GM10266 (cell line): ENCODE data around the gene CDH18.

ENCODE experiments used
- DNase-seq: peaks from one replicate; pipeline ENCODE4 v3.0.0; 2012; ENCODE audit errors: extremely low spot score
- TF ChIP-seq, protein P1 (sequence below): IDR thresholded peaks from 2 replicates; pipeline ENCODE4 v1.5.1; 2012; ENCODE audit warnings: mild to moderate bottlenecking, low read depth; ENCODE audit not compliant: control insufficient read depth, insufficient read depth; ENCODE audit errors: missing control alignments

Gene CDH18

DNA sequence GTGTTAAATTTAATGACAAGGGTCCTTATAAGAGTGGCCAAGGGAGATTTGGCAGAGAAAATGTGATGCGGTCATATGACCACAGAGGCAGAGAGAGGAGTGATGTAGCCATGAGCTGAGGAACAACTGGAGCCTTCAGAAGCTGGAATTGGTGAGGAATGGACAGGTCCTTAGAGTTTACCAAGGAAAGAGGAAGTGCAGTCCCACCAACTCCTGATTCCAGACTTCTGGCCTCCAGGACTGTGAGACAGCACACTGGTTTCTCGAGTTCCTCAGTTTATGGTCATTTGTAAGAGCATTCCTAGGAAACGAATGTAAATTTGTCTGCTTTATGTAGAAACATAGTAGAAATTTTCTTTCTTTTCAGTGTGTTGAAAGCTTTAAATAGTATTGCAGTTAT is 410.1 kb downstream of the CDH18 start:
- DNase-seq: no peak
- TF ChIP-seq, protein P1, sequence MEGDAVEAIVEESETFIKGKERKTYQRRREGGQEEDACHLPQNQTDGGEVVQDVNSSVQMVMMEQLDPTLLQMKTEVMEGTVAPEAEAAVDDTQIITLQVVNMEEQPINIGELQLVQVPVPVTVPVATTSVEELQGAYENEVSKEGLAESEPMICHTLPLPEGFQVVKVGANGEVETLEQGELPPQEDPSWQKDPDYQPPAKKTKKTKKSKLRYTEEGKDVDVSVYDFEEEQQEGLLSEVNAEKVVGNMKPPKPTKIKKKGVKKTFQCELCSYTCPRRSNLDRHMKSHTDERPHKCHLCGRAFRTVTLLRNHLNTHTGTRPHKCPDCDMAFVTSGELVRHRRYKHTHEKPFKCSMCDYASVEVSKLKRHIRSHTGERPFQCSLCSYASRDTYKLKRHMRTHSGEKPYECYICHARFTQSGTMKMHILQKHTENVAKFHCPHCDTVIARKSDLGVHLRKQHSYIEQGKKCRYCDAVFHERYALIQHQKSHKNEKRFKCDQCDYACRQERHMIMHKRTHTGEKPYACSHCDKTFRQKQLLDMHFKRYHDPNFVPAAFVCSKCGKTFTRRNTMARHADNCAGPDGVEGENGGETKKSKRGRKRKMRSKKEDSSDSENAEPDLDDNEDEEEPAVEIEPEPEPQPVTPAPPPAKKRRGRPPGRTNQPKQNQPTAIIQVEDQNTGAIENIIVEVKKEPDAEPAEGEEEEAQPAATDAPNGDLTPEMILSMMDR: no peak

DNA sequence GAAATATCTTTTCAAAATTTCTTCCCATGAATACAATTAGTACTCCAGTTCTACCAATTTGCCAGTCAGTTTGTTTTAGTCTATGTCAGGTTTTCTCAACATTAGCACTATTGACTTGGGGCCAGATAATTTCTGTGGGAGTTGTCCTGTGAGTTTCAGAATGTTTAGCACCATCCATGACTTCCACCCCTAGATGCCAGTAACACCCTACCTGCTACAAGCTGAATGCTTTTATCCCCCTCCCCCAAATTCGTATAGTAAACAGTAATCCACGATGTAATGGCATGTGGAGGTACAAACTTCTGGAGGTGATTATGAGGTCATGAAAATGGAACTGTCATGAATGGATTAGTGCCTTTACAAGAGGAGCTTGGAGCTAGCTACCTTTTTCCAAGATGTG is 420.0 kb downstream of the CDH18 start:
- no peak for DNase-seq
- TF ChIP-seq, protein P1: no peak

DNA sequence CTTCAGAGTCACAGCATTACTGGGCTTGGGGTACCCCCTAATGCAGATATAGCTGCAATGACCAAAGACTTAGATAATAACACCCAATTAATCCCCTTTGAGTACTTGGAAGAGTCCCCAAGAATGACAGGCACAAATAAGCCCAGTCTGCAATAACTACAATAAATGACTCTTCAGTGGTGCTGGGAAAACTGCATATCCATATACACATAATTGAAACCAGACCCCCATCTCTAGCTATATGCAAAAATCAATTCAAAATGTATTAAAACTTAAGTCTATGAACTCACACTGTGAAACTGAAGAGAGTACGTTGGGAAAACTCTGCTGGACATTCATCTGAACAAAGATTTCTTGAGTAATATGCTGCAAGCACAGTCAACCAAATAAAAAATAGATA is 422.5 kb downstream of the CDH18 start:
- DNase-seq: no peak
- TF ChIP-seq, protein P1: no peak

DNA sequence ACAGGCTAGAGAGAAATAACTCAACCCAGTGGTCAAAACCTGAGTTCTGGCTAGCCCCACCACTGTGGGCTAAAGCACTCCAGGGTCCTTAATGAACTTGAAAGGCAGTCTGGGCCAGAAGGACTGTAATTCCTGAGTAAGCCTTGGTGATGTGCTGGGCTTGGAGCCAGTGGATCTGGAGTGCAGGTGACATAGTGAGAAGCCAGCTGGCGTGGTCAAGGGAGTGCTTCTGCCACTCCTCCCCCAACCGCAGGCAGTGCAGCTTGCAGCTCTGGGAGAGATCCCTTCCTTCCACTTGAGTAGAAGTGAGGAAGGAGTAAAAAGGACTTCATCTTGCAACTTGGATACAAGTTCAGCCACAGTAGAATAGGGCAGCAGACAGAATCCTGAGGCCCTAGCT is 424.0 kb downstream of the CDH18 start:
- TF ChIP-seq, protein P1: no peak
- no peak for DNase-seq

DNA sequence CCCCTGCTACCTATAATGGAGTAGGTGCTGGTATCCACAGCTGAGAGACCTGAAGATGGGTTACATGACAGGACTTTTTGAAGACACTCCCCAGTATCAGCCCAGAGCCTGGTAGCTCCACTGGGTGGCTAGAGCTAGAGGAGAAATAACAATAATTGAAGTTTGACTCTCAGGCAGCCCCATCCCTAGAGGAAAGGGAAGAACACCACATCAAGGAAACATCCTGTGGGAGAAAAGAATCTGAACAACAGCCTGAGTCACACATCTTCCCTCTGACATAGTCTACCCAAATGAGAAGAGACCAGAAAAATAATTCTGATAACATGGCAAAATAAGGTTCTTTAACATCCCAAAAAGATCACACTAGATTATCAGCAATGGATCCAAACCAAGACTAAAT is 432.1 kb downstream of the CDH18 start:
- no peak for DNase-seq
- TF ChIP-seq, protein P1: no peak

DNA sequence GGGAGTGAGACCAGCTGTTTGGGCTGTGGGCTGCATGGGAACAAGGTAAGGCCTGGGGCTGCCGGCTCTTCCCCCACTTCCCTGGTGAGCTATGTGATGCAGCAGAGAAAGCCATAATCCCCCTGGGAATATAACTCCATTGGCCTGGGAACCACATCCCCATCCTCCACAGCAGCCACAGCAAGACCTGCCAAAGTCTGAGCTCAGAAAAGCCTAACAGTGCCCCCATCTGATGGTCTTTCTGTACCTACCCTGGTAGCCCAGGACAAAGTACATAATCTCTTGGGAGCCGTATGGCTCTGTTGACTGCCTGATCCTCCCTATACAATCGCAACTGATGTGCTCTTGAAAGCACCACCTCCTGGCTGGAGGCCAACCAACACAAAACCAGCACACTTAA is 432.6 kb downstream of the CDH18 start:
- TF ChIP-seq, protein P1: no peak
- DNase-seq: no peak

DNA sequence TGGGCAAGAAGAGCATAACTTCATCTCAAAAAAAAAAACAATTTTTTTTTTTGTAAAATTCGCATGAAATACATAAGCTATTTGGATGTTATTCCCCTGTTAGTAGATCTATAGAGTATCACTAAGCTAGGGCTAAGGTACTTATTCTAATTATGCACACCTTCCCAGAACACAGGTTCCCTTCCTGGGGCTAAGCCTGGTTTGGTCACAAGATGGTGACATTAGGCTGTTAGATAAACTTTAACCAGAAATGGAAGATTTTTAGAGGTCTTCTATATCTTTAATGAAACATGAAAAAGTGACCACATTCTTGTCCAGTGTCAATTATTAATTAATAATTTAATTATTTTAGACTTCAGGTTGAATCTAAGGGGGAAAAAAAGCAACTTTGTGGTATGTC is 433.5 kb downstream of the CDH18 start:
- no peak for DNase-seq
- TF ChIP-seq, protein P1: no peak
